Left ventricle myocardium inferior (tissue), 1 donor: Measurements from ENCODE around the gene GABRG3. TPM values are rescaled to one million over a fixed set of nuclear protein-coding genes. Genes with fewer than 3 reads are reported as not detected.

Source experiments
- DNase-seq: peaks from one replicate; pipeline ENCODE4 v3.0.0-alpha.2; 2020
- H3K27ac ChIP-seq: fragments of 200-600 bp; replicated peaks from 2 replicates; pipeline ENCODE4 v1.8.0; 2021
- H3K27me3 ChIP-seq: fragments of 200-600 bp; 2 replicates; pipeline ENCODE4 v1.8.0; 2021; ENCODE audit warnings: low read depth
- H3K36me3 ChIP-seq: fragments of 200-600 bp; 2 replicates; pipeline ENCODE4 v1.8.0; 2021
- H3K4me1 ChIP-seq: fragments of 200-600 bp; 2 replicates; pipeline ENCODE4 v1.8.0; 2021
- H3K4me3 ChIP-seq: fragments of 200-600 bp; 2 replicates; pipeline ENCODE4 v1.8.0; 2021; ENCODE audit warnings: mild to moderate bottlenecking, moderate library complexity
- H3K9me3 ChIP-seq: fragments of 200-600 bp; replicated peaks from 2 replicates; pipeline ENCODE4 v1.8.0; 2021
- CTCF ChIP-seq: fragments of 200-600 bp; IDR thresholded peaks from 2 replicates; pipeline ENCODE4 v1.8.0; 2021; ENCODE audit warnings: antibody characterized with exemption, mild to moderate bottlenecking, borderline replicate concordance
- intact Hi-C: fragments of 100-400 bp; cut with micrococcal nuclease; formaldehyde crosslinking; loops from one replicate; pipeline ENCODE4 v1.11.0; 2022
- total RNA-seq: library from RNA; stranded (reverse); fragmentation: NEBNext Ultra II Directional; extraction: Animal tissue kit (Norgen Biotek cat#: 25700); gene quantifications from one replicate; pipeline ENCODE4 v1.2.1, GENCODE V29; 2021
- donor health status: DM: no; HTN: yes; CAD: no; lungs with severe emphysema.

GABRG3 gene
- total RNA-seq, 1 donor from 2014 or later = not detected

GRCh38 chr15:27088584-27089232, 117.7 kb downstream of the GABRG3 start:
- DNase-seq = no peak
- intact Hi-C loops = no loop called here
- Histone ChIP-seq H3K27me3 (no peaks in the 10 kb centered on the region), H3K36me3 (no peaks in the 10 kb centered on the region), H3K4me1 (no peaks in the 10 kb centered on the region), H3K9me3 (peaks cover 27% of the 10 kb centered on the region), H3K27ac (no peak overlapping the region), H3K4me3 (no peak overlapping the region)
- no peak for TF ChIP-seq CTCF

- no peak for TF ChIP-seq CTCF
- no peak for DNase-seq
- Histone ChIP-seq H3K27me3 (no peaks in the 10 kb centered on the region), H3K27ac (no peak overlapping the region), H3K4me1 (no peaks in the 10 kb centered on the region), H3K9me3 (peaks cover 27% of the 10 kb centered on the region), H3K36me3 (no peaks in the 10 kb centered on the region), H3K4me3 (no peak overlapping the region)
- intact Hi-C loops = no loop called here
These were observed 118.2 kb downstream of the GABRG3 start for GRCh38 chr15:27089233-27089586.

- TF ChIP-seq CTCF = no peak
- Histone ChIP-seq H3K27me3 (no peaks in the 10 kb centered on the region), H3K4me3 (no peak overlapping the region), H3K9me3 (peaks cover 27% of the 10 kb centered on the region), H3K27ac (no peak overlapping the region), H3K36me3 (no peaks in the 10 kb centered on the region), H3K4me1 (no peaks in the 10 kb centered on the region)
- no peak for DNase-seq
- intact Hi-C loops = no loop called here
These were observed 118.7 kb downstream of the GABRG3 start for GRCh38 chr15:27089676-27090075.

GRCh38 chr15:27091270-27091940, 120.4 kb downstream of the GABRG3 start:
- Histone ChIP-seq H3K27ac (no peak overlapping the region), H3K27me3 (no peaks in the 10 kb centered on the region), H3K4me3 (no peak overlapping the region), H3K9me3 (peaks cover 27% of the 10 kb centered on the region), H3K4me1 (no peaks in the 10 kb centered on the region), H3K36me3 (no peaks in the 10 kb centered on the region)
- intact Hi-C loops = no loop called here
- no peak for DNase-seq
- no peak for TF ChIP-seq CTCF

- Histone ChIP-seq H3K9me3 (peaks cover 27% of the 10 kb centered on the region), H3K36me3 (no peaks in the 10 kb centered on the region), H3K27ac (no peak overlapping the region), H3K4me1 (no peaks in the 10 kb centered on the region), H3K4me3 (no peak overlapping the region), H3K27me3 (no peaks in the 10 kb centered on the region)
- no peak for DNase-seq
- no peak for TF ChIP-seq CTCF
- intact Hi-C loops = no loop called here
These were observed 121.4 kb downstream of the GABRG3 start for GRCh38 chr15:27092390-27092789.
